ENCODE data around the gene SCAP. TPM values are rescaled to one million over a fixed set of nuclear protein-coding genes. Genes with fewer than 3 reads are reported as not detected.
A peak's percentile ranks its signal among the peaks of the same experiment; 100 is the strongest.
"Not testable (repeated sequence)": the region's sequence is repeated elsewhere in the genome, so short reads cannot be mapped to it uniquely, and the experiment has no call there.

Gene SCAP
- total RNA-seq, 1 donor from 2014 or later = 86.3 TPM

DNA sequence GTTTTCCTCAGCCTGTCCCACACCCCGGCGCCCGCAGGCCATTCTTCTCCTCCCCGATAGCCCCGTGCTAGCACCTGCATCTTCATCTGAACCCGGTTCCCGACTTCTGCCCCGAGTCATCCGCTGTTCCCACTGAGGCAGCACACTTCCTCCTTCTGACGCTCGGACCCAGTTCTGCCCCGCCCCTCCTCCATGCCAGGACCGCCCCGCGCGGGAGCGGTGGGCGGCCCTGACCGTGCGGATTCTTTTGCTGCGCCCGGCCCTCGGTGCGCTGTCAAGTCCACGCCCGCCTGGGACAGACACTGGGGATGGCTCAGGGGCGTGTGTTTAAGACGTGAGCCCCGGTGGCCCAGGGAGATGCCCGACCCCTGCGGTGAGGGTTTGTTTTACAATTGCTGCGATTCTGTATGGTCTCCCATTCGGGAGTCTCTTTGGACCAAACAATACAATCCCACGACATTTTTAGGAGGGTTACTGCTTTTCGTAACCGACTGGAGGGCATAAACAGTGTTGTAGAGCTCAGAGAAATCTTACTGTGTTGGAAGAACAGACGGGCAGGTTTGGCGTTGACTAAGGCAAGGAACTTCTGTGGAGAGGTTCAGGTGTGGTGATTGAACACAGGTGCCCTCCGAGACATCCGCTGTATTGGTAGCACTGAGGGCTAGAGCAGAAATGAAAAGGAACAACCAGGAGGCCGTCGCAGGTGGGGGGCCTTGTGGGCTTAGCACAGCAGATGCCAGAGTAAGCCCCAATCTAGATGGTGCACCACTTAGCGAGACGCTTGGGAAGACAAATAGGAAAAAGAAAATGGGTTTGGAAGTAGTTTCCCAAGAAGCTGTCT lies 94.2 kb downstream of the SCAP start:
- peaks cover 22% of the 10 kb centered on the region for H3K36me3 Mint-ChIP-seq (ENCODE audit: low read depth)
- intact Hi-C loops (cut with micrococcal nuclease) = loop anchor here (1.0 to 5.0 kb wide), 3 partner anchors 324 to 421 kb away; partner anchors contain the start of gene DHX30

DNA sequence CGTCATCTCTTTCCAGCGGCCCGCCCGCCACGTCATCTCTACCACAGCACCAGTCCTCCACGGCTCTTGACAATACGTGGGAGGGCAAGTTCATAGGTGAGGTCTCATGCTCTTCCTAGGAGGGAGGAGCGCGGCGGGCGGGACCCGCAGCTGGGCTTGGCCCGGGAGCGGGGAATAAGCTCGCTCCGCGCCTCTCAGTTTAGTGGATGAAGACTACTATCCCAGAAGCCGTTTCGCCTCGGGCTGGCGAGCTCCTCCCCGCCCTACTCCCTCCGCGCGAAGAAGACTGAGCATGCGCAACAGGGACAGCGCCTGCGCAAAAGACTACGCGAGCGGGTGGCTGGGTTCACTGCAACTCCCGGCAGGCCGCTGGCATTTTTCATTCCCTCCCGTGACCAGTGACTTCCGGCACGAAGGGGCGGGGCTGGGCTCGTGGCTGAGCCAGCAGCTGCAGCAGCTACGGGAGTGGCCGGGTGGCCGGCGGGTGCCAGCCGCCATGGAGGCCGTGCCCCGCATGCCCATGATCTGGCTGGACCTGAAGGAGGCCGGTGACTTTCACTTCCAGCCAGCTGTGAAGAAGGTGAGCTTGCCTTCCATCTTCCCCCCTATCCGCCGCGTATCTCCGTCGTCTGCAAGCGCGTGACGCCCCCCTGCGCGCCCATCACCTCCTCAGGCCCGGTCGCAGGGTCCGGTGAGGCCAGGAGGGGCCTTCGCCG lies 95.0 kb downstream of the SCAP start, which contains the start of gene PTPN23:
Gene PTPN23 (plus strand): TSS at position 421 of the 716 bp plus-strand sequence. CDS start 76 bp downstream, at position 497.
- Mint-ChIP-seq H3K27ac (peak within 1 kb of the TSS; percentile 100), H3K36me3 (ENCODE audit: low read depth) (peaks cover 21% of the 10 kb centered on the region), H3K4me1 (ENCODE audit: low read depth) (peaks cover 43% of the 10 kb centered on the region), H3K4me3 (peak within 1 kb of the TSS; percentile 100), H3K9me3 (no peaks in the 10 kb centered on the region), H3K27me3 (ENCODE audit: insufficient read depth) (no peaks in the 10 kb centered on the region)
- intact Hi-C loops (cut with micrococcal nuclease) = loop anchor here (1.0 to 5.0 kb wide), 9 partner anchors 41 to 422 kb away; partner anchors contain the start of genes CCDC12, DHX30, ELP6 and KIF9
- peak; percentile 99 for DNase-seq (ENCODE audit: low spot score)

More for the DNA sequence above, 94.2 kb downstream of the SCAP start:
- H3K27ac Mint-ChIP-seq = peak overlapping the region; percentile 100
- DNase-seq (ENCODE audit: low spot score) = peak; percentile 78
- peaks cover 49% of the 10 kb centered on the region for H3K4me1 Mint-ChIP-seq (ENCODE audit: low read depth)
- H3K4me3 Mint-ChIP-seq = peak overlapping the region; percentile 100
- H3K9me3 Mint-ChIP-seq = no peaks in the 10 kb centered on the region
- no peaks in the 10 kb centered on the region for H3K27me3 Mint-ChIP-seq (ENCODE audit: insufficient read depth)

DNA sequence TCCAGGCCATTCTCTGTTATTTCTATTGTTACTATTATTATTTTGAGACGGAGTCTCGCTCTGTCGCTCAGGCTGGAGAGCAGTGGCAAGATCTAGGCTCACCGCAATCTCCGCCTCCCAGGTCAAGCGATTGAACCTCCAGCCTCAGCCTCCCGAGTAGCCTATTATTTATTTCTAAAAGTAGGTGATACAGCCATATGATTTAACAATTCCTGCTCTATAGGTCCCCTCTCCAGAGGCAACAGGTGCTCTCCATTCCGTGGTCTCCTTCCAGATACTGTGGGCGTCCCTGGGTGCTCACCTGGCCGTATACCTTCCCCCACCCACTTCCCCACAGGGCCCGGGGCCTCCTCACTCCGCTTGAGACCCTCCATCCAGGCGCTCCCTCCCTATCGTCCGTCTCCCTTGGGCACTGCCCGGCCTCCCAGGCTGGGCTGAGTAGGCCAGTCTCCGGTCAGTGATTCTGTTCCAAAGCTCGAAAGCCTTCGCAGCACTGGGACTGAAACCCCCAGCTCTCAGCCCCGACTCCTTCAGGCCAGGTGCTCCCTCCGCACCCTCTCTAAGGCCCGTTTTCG lies 95.6 kb downstream of the SCAP start:
- H3K9me3 Mint-ChIP-seq = no peaks in the 10 kb centered on the region
- intact Hi-C loops (cut with micrococcal nuclease) = loop anchor here (1.0 to 5.0 kb wide), 8 partner anchors 41 to 423 kb away; partner anchors contain the start of genes CCDC12, DHX30, ELP6 and KIF9
- peaks cover 17% of the 10 kb centered on the region for H3K36me3 Mint-ChIP-seq (ENCODE audit: low read depth)
- H3K27ac Mint-ChIP-seq = peak overlapping the region; percentile 100
- peak overlapping the region; percentile 100 for H3K4me3 Mint-ChIP-seq
- no peaks in the 10 kb centered on the region for H3K27me3 Mint-ChIP-seq (ENCODE audit: insufficient read depth)
- no peak for DNase-seq (ENCODE audit: low spot score)
- peaks cover 41% of the 10 kb centered on the region for H3K4me1 Mint-ChIP-seq (ENCODE audit: low read depth)

DNA sequence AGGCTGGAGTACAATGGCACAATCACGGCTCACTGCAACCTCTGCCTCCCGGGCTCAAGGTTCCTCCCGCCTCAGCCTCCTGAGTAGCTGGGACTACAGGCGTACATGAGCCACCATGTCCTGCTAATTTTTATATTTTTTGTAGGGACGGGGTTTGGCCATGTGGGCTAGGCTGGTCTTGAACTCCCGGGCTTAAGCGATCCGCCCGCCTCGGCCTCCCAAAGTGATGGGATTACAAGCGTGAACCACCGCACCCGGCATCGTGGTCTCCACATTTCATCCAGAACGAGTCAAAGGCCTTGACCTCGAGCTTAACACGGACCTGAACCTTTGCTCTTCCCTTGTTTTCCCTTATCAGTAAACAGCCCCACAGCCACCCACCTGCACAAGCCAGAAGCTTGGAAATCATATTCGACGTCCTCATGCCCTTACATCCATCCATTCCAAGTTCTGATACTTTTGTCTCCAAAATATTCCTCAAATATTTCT lies 96.3 kb downstream of the SCAP start:
- peak overlapping the region; percentile 100 for H3K27ac Mint-ChIP-seq
- peak overlapping the region; percentile 100 for H3K4me3 Mint-ChIP-seq
- H3K36me3 Mint-ChIP-seq (ENCODE audit: low read depth) = peaks cover 14% of the 10 kb centered on the region
- DNase-seq (ENCODE audit: low spot score) = no peak
- no peaks in the 10 kb centered on the region for H3K27me3 Mint-ChIP-seq (ENCODE audit: insufficient read depth)
- no peaks in the 10 kb centered on the region for H3K9me3 Mint-ChIP-seq
- H3K4me1 Mint-ChIP-seq (ENCODE audit: low read depth) = peaks cover 41% of the 10 kb centered on the region
- intact Hi-C loops (cut with micrococcal nuclease) = no loop called here

DNA sequence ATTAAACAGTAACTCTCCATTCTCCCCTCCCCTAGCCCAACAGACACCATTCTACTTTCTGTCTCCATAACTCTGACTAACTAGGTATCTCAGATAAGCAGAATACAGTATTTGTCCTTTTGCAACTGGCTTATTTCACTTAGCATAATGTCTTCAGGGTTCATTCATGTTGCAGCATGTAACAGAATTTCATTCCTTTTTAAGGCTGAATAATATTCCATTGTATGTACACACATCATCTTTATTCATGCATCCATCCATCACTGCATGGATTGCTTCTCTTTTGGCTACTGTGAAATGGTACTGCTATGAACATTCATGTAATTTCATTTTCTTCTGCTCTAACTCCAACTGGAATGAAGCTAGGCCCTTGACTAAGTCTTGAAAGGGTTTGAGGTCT lies 96.9 kb downstream of the SCAP start:
- Mint-ChIP-seq H3K27ac (peak overlapping the region; percentile 30), H3K9me3 (no peaks in the 10 kb centered on the region), H3K4me3 (peak overlapping the region; percentile 100), H3K36me3 (ENCODE audit: low read depth) (peaks cover 14% of the 10 kb centered on the region), H3K27me3 (ENCODE audit: insufficient read depth) (no peaks in the 10 kb centered on the region), H3K4me1 (ENCODE audit: low read depth) (peaks cover 40% of the 10 kb centered on the region)
- intact Hi-C loops (cut with micrococcal nuclease) = no loop called here
- DNase-seq (ENCODE audit: low spot score) = no peak

DNA sequence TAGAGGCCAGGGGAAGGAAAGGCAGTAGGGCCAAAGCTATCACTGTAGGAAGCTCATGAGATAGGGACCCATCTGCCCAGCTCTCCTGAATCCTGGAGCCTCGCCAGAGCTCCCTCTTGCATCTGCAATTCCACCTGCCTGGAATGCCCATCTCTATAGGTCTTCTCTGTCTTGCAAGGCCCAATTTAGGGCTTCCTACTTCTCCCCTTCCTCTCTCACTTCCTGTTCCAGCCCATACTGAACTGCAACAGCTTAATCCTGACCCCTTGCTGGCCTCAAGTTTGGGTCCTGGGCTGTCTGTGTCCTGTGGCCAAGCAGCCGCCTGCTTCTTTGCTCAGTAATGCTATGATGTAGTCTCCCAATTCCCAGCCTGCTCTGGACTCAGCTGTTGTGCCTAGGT lies 98.6 kb downstream of the SCAP start:
- H3K36me3 Mint-ChIP-seq (ENCODE audit: low read depth) = peaks cover 9% of the 10 kb centered on the region
- H3K4me3 Mint-ChIP-seq = no peak overlapping the region
- peaks cover 30% of the 10 kb centered on the region for H3K4me1 Mint-ChIP-seq (ENCODE audit: low read depth)
- H3K27me3 Mint-ChIP-seq (ENCODE audit: insufficient read depth) = peaks cover 10% of the 10 kb centered on the region
- no peak overlapping the region for H3K27ac Mint-ChIP-seq
- H3K9me3 Mint-ChIP-seq = no peaks in the 10 kb centered on the region
- no peak for DNase-seq (ENCODE audit: low spot score)
- intact Hi-C loops (cut with micrococcal nuclease) = no loop called here

DNA sequence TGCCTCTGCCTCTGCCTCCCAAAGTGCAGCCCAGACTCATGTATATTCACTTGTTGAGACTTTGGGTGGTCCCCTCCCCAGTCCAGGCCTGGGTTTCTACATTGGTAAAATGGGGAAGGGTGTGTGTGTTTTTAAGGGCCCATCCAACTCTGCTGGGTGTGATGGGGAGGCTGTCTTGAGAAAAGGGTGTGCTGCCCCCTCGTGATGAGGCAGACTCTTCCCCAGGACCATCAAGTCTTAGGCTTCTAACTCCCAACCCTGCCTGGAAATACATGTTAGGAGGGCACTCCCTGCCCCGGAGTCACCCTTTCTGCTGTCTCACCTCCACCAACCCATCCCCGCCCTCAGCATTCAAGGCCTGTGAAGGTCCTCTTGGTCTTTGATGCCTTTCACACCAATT lies 99.3 kb downstream of the SCAP start:
- Mint-ChIP-seq H3K4me1 (ENCODE audit: low read depth) (peaks cover 24% of the 10 kb centered on the region), H3K27ac (no peak overlapping the region), H3K4me3 (no peak overlapping the region), H3K9me3 (no peaks in the 10 kb centered on the region), H3K27me3 (ENCODE audit: insufficient read depth) (peaks cover 11% of the 10 kb centered on the region), H3K36me3 (ENCODE audit: low read depth) (peaks cover 6% of the 10 kb centered on the region)
- intact Hi-C loops (cut with micrococcal nuclease) = no loop called here
- DNase-seq (ENCODE audit: low spot score) = no peak

DNA sequence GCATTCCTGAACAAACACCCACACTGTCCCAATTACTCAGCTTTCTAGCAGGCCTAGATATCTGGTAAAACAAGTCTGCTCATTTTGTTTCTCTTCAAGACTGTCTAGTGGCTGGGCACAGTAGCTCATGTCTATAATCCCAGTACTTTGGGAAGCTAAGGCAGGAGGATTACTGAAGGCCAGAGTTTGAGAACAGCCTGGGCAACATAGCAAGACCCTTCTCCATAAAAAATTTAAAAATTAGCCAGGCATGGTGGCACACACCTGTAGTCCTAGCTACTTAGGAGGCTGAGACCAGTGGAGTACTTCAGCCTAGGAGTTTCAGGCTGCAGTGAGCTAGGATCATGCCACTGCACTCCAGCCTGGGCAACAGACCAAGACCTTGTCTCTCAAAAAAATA lies 101.2 kb downstream of the SCAP start:
- Mint-ChIP-seq H3K4me1 (ENCODE audit: low read depth) (peaks cover 14% of the 10 kb centered on the region), H3K36me3 (ENCODE audit: low read depth) (no peaks in the 10 kb centered on the region), H3K27ac (no peak overlapping the region), H3K9me3 (no peaks in the 10 kb centered on the region), H3K4me3 (no peak overlapping the region), H3K27me3 (ENCODE audit: insufficient read depth) (peaks cover 11% of the 10 kb centered on the region)
- intact Hi-C loops (cut with micrococcal nuclease) = no loop called here
- no peak for DNase-seq (ENCODE audit: low spot score)

DNA sequence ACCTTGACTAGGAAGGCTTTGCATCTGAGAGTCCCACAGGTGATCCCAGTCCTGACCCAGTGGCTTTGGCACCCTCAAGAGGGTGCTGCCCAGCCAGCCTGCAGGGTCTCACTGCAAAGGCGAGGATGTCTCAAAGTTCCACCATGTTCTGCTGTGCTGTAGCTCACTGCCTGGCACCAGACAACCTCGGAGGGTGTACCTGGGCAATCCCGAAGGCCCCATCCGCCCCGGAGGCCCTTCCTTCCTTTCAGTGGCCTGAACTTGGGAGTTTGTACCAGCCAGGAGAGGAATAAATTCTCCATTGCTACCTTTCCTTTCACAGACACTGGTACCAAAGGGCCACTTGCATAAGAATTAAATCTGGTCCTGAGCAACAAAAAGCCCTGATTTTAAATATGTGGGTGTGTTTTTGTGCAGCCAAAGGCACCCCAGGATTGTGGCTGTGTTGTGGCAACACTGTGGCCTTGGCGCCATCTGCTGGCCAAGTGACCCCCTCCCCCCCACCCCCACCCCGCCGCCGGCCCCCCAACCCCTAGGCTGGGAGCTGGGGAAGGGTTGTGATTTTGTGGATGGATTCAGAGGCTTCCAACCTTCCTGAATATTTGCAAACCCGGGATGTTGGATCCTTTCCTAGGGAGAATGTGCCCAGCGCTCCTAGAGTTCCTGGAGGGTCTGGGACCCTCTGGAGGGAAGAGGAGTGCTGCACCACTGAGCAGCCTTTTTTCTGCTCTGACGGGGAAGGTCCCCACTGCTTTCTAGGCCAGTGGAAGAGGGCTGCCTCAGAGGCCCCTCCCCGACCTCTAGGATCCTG lies 104.6 kb downstream of the SCAP start:
- no peaks in the 10 kb centered on the region for H3K36me3 Mint-ChIP-seq (ENCODE audit: low read depth)
- no peak overlapping the region for H3K27ac Mint-ChIP-seq
- no peak for DNase-seq (ENCODE audit: low spot score)
- intact Hi-C loops (cut with micrococcal nuclease) = loop anchor here (1.0 to 2.0 kb wide), 2 partner anchors 504 to 666 kb away; no protein-coding TSS in a partner anchor
- H3K27me3 Mint-ChIP-seq (ENCODE audit: insufficient read depth) = peaks cover 15% of the 10 kb centered on the region
- H3K4me3 Mint-ChIP-seq = no peak overlapping the region
- H3K9me3 Mint-ChIP-seq = no peaks in the 10 kb centered on the region
- H3K4me1 Mint-ChIP-seq (ENCODE audit: low read depth) = no peaks in the 10 kb centered on the region

DNA sequence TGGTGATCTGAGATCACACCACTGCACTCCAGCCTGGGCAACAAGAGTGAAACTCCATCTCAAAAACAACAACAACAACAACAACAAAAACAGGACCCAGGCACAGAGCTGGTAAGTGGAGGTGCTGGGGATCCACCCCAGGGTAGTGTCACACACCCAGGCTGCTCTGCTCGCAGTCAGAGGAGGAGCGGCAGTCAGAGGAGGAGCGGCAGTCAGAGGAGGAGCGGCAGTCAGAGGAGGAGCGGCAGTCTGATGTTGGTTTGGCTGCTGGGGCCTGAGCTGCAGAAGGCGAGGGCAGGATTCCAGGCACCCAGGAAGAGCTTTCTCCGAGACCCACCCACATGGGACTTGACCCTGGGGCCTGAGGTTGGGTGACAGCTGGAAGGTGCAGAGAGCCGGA lies 105.7 kb downstream of the SCAP start:
- H3K27ac Mint-ChIP-seq; H3K9me3 Mint-ChIP-seq; H3K4me3 Mint-ChIP-seq; DNase-seq (ENCODE audit: low spot score); H3K36me3 Mint-ChIP-seq (ENCODE audit: low read depth); H3K4me1 Mint-ChIP-seq (ENCODE audit: low read depth): not testable (repeated sequence)
- intact Hi-C loops (cut with micrococcal nuclease) = loop anchor here (2.0 kb wide), 1 partner anchor 503 kb away; no protein-coding TSS in a partner anchor
- peaks cover 15% of the 10 kb centered on the region for H3K27me3 Mint-ChIP-seq (ENCODE audit: insufficient read depth)

DNA sequence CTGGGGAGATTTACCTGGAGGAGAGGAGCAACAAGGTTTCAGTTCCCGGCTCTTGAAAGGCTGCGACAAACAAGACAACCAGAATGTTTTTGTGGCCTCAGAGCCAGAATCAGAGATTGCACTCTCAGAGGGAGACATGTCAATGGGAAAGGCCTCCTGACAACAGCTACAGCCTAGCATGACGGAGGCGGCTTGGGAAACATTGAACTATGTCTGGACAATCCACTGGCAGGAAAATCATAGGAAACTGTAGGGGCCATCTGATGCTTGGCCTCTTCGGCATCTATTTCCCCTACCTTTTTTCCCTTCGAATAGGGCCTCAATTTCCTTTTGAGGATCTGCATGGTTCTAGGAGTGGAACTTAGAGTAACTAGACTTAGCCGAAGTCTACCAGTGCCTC lies 108.1 kb downstream of the SCAP start:
- no peak overlapping the region for H3K4me3 Mint-ChIP-seq
- no peaks in the 10 kb centered on the region for H3K36me3 Mint-ChIP-seq (ENCODE audit: low read depth)
- DNase-seq (ENCODE audit: low spot score) = no peak
- no peak overlapping the region for H3K27ac Mint-ChIP-seq
- intact Hi-C loops (cut with micrococcal nuclease) = no loop called here
- no peaks in the 10 kb centered on the region for H3K9me3 Mint-ChIP-seq
- peaks cover 10% of the 10 kb centered on the region for H3K27me3 Mint-ChIP-seq (ENCODE audit: insufficient read depth)
- peaks cover 3% of the 10 kb centered on the region for H3K4me1 Mint-ChIP-seq (ENCODE audit: low read depth)

DNA sequence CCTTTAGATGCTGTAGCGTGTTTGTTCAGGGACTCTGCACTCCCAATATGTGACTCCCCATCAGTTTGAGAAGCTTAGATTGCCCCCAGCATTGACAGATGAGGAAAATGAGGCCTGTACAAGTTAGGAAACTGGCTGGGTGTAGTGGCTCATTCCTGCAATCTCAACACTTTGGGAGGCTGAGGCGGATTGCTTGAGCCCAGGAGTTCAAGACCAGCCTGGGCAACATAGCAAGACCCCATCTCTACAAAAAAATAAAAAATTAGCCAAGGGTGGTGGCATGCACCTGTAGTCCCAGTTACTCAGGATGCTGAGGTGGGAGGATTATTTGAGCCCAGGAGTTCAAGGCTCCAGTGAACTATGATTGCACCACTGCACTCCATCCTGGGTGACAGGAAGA lies 108.9 kb downstream of the SCAP start:
- Mint-ChIP-seq H3K4me1 (ENCODE audit: low read depth) (peaks cover 9% of the 10 kb centered on the region), H3K27me3 (ENCODE audit: insufficient read depth) (peaks cover 4% of the 10 kb centered on the region), H3K9me3 (no peaks in the 10 kb centered on the region), H3K27ac (no peak overlapping the region), H3K36me3 (ENCODE audit: low read depth) (no peaks in the 10 kb centered on the region), H3K4me3 (no peak overlapping the region)
- intact Hi-C loops (cut with micrococcal nuclease) = no loop called here
- DNase-seq (ENCODE audit: low spot score) = no peak
